Left hindlimb (tissue), 1 donor: ENCODE results near the gene AMZ1.

Experiments used
- DNase-seq: peaks from one replicate; pipeline ENCODE4 v3.0.0-alpha.2; 2018

Gene AMZ1

DNA sequence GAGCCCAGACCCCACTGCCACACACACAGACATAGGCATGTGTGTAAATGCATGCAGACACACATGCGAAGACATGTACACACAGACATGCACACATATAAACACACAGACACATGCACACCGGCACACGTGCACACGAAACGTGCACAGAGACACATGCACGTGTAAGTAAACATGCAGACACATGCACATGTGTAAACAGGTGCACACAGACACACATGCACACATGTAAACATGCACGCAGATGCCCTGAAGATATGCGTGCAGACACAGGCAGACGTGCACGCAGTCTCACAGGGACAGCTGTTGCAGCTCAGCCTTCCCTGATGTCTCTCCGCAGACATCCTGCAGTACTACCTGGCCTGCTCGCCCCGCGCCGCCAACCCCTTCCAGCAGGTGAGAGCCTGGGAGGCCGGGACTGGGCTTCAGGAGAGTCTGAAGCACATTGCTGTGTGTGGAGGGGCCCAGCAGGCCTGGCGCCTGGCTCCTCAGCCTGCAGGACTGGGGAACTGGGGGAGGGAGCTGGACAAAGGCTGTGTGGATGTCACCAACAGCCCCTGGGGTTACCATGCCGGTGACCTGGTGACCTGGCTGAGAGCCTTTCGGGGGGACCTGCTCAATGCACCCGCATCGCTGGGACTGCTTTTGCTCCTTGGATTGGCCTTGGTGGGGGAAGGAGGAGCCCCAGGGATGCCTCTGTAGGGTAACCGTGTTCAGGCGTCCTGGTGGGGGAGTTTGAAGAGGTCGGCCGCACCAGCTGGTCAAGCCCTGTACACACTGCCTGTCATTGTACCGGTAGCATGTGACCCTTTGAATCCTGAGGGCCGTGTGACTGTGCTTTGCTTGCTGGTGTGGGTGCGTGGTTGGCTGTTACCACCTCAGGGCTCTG is 35.9 kb upstream of the AMZ1 start:
- no peak for DNase-seq

GRCh38 chr7:2652736-2653060 is 35.3 kb upstream of the AMZ1 start:
- DNase-seq = peak; percentile 23

GRCh38 chr7:2654059-2654458 is 33.9 kb upstream of the AMZ1 start:
- DNase-seq = no peak

- DNase-seq = peak; percentile 21
These were observed 32.0 kb upstream of the AMZ1 start for GRCh38 chr7:2655870-2656614.

DNA sequence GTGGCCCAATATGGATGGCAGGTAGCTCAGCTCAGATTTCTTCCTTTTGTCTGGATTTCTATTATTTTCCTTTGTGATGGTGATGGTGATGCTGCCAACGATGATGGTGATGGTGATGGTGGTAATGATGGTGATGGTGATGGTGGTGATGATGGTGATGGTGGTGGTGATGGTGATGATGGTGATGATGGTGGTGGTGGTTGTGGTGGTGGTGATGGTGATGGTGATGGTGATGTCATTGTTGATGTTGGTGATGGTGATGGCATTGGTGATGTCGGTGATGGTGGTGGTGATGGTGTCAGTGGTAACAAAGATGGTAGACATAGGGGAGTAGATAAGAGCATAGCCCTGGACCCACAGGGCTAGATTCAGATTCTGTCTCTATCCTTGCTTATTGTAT is 30.8 kb upstream of the AMZ1 start:
- no peak for DNase-seq

- no peak for DNase-seq
These were observed 29.9 kb upstream of the AMZ1 start for GRCh38 chr7:2657920-2658671.

- DNase-seq = peak; percentile 28
These were observed 29.1 kb upstream of the AMZ1 start for GRCh38 chr7:2658941-2659340.

GRCh38 chr7:2659556-2660358 is 28.2 kb upstream of the AMZ1 start:
- no peak for DNase-seq

DNA sequence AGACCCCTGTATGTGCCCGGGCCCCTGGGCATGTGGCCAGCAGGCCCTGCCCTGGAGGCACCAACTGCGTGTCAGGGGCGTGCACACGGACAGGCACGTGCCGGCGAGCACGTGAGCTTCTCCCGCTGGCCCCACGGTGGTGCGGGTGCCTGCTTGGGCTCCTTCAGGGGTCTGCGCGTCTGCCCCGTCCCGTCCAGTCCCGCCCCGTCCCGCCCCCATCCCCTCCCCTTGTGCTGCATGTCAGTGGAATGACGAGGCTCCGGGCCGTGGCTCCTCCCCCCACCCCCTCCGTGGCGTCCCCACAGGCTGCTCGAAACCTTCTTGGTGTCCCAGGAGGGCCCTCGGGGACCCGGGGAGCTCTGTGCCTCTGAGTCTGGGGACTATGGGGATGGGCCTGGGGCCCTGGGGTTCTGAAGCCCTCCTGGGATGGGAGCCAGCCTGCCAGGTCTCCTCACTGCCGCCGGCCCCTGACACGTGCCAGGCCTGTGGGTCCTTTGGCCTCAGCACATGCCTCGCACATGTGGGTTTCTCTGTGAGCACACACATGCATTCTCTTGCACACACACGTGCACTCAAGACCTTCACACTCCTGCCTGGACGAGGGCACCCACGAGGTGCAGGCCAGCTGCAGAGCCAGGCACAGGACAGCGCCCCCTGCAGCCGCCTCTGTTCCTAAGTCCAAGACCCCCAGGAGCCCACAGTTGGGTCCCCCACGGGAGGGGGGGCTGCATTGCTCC is 27.5 kb upstream of the AMZ1 start:
- no peak for DNase-seq

- no peak for DNase-seq
These were observed 26.9 kb upstream of the AMZ1 start for GRCh38 chr7:2661096-2661449.

DNA sequence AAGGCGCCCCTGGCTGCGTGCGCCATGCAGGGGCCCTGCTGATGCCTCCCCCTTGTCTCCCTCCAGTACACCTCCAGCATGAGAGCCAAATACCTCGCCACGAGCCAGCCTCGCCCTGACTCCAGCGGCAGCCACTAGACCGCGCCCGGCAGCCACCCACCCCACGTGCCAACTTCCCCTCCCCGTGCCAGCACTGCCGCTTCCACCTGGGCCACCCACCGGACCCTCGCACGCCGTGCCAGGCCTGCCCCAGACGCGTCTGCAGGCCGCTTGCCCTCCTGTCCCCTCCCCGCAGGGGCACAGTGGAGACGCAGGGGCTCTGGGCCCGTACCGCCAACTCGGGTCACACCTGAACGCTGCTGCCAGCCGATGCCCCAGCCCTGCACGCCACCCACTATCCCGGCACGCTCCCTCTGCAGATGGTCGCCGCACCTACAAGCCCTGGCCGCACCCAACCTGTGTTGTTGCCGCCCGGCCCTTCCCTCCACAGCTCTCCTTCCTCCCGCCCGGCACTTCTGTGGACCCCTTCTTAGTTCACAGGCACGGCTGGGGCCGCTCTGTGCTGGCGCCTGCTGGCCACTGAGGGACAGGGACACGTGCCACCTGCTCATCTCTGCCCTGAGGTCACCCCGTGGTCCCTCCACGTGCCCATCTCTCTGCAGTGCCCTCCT is 26.3 kb upstream of the AMZ1 start:
- peak; percentile 49 for DNase-seq

- DNase-seq = no peak
These were observed 25.5 kb upstream of the AMZ1 start for GRCh38 chr7:2662273-2663120.

GRCh38 chr7:2663121-2663886 is 24.7 kb upstream of the AMZ1 start:
- DNase-seq = peak; percentile 65

DNA sequence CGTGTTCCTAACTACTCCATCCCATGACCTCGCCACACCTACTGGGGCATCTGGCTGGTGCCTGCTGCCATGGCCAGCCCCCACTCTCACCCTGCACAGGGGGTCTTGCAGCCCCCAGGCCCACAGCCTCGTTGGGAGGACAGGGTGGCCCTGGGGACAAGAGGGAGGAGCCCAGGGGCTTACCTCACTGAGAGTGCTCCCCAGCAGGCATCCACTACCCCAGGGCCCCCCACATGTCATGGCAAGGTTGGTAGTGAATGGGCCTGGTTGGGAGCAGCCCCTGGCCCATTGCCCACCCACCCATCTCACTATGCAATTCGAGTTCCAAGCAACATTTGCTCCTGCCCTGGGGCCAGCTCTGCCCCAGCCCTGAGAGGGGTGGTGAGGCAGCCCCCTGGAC is 24.0 kb upstream of the AMZ1 start:
- peak; percentile 54 for DNase-seq

GRCh38 chr7:2665359-2665791 is 22.6 kb upstream of the AMZ1 start:
- peak; percentile 39 for DNase-seq

DNA sequence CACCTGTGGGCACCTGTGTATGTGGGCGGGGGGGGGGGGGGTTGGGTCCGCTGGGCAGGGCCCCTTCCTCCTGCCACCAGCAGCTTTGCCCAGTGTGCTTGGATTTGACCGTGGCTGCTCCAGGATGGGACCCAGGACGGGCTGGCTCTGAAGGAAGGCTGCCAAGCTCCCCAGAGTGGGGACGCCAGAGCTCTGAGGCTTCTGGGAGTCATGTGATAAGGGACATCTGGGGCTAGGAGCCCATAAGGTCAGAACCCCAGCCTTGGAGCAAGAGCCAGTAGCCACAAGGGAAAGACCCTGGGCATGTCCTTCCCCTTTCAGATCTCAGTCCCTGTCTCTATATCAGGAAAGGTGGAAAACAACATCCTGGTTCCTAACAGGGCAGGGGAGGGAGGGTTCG is 21.8 kb upstream of the AMZ1 start:
- DNase-seq = peak; percentile 29

GRCh38 chr7:2666588-2667250 is 21.3 kb upstream of the AMZ1 start:
- peak; percentile 31 for DNase-seq

DNA sequence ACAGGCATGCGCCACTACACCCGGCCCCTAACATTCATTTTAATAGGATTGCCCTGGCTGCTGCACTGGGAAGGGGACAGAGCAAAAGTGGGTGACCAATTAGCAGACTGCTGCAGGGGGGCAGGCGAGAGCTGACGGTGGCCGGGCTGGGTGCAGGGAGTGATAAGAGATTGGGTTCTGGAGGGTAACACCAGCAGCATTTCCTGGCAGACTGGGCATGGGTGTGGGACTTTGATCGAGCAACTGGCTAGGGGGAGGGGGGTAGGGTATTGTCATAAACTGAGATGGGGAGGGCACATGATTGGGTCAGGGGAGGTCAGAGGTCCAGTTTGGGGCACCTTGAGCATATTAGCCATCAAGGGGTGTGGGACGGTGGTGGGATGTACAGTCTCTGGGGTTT is 20.2 kb upstream of the AMZ1 start:
- DNase-seq = no peak

DNA sequence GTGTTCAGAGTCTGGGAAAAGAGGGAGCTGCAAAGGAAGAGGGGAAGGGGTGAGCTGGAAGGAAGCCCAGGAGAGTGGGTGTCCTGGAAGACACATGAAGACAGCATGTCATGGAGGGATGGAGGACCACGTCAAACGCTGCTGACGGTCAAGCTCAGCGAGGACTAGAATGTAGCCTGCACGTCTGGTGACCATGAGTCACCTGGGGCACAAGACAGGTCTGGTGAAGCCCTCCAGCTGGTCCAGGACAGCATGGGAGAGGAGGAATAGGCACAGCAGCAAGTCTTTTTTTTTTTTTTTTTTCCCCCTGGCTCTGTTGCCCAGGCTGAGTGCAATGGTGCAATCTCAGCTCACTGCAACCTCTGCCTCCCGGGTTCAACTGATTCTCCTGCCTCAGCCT is 19.6 kb upstream of the AMZ1 start:
- no peak for DNase-seq
